SK-N-SH (cell line): ENCODE results near the gene SHCBP1L. TPM values are rescaled to one million over a fixed set of nuclear protein-coding genes. Genes with fewer than 3 reads are reported as not detected.

Experiments
- CTCF ChIA-PET: fragments of 300-600, 350-600 bp; formaldehyde crosslinking; extraction: SDS; loops from one replicate; lab custom pipeline; 2021; lab: Yijun Ruan, JAX
- POLR2A ChIA-PET: fragments of 350-600 bp; sonication (Branson Sonifier 250); formaldehyde crosslinking; extraction: SDS; loops from one replicate; lab custom pipeline; 2020; ENCODE audit warnings: antibody characterized with exemption, inconsistent platforms; lab: Yijun Ruan, JAX
- DNase-seq: peaks from one replicate; pipeline ENCODE4 v3.0.0; 2012
- H2AFZ ChIP-seq: fragments of 200-600 bp; sonication (generic); 2 replicates; pipeline ENCODE4 v1.8.1; 2016; ENCODE audit warnings: antibody characterized with exemption, mild to moderate bottlenecking, low read depth
- H3F3A ChIP-seq: fragments of 200-600 bp; sonication (generic); replicated peaks from 2 replicates; pipeline ENCODE3; 2016; ENCODE audit warnings: antibody characterized with exemption, mild to moderate bottlenecking; ENCODE audit not compliant: insufficient read depth
- H3K27ac ChIP-seq, 2 experiments: fragments of 200-500 bp in 1 of 2; fragments of 200-600 bp in 1 of 2; sonication (Bioruptor generic) in 1 of 2; sonication (generic), shearing (Covaris generic) in 1 of 2; 2 replicates each; pipeline versions ENCODE4 v1.5.1 to v1.6.1; 2014 to 2016; ENCODE audit warnings: low read depth in 2 of 2, inconsistent platforms in 1 of 2, low read length in 1 of 2, mild to moderate bottlenecking in 1 of 2, mixed read lengths in 1 of 2
- H3K27me3 ChIP-seq: fragments of 200-600 bp; sonication (generic), shearing (Covaris generic); 2 replicates; pipeline ENCODE4 v1.6.1; 2016; ENCODE audit warnings: mixed run types; ENCODE audit not compliant: insufficient read depth
- H3K36me3 ChIP-seq, 2 experiments: fragments of 200-500 bp in 1 of 2; fragments of 200-600 bp in 1 of 2; sonication (Bioruptor generic) in 1 of 2; sonication (generic) in 1 of 2; replicated peaks in 1 of 2; 2 replicates each; pipeline versions ENCODE3 to v1.5.1; 2014 to 2016; ENCODE audit warnings: low read length in 1 of 2, mild to moderate bottlenecking in 1 of 2; ENCODE audit not compliant: insufficient read depth in 2 of 2, control insufficient read depth in 1 of 2
- H3K4me1 ChIP-seq, 2 experiments: fragments of 200-500 bp in 1 of 2; fragments of 200-600 bp in 1 of 2; sonication (Bioruptor generic) in 1 of 2; sonication (generic), shearing (Covaris generic) in 1 of 2; 2 replicates each; pipeline versions ENCODE4 v1.5.1 to v1.6.1; 2014 to 2016; ENCODE audit warnings: low read depth in 1 of 2, low read length in 1 of 2, mixed run types in 1 of 2; ENCODE audit not compliant: insufficient read depth in 2 of 2, control insufficient read depth in 1 of 2
- H3K4me2 ChIP-seq: fragments of 200-600 bp; sonication (generic), shearing (Covaris generic); 2 replicates; pipeline ENCODE4 v1.6.1; 2017; ENCODE audit warnings: mixed run types
- H3K4me3 ChIP-seq, 2 experiments: fragments of 200-500 bp in 1 of 2; fragments of 200-600 bp in 1 of 2; sonication (Bioruptor generic) in 1 of 2; sonication (generic), shearing (Covaris generic) in 1 of 2; 2 replicates each; pipeline versions ENCODE4 v1.5.1 to v1.8.1; 2014 to 2016; ENCODE audit warnings: low read depth in 2 of 2, inconsistent platforms in 1 of 2, low read length in 1 of 2, mild to moderate bottlenecking in 1 of 2, mixed read lengths in 1 of 2, moderate library complexity in 1 of 2
- H3K79me2 ChIP-seq: fragments of 200-600 bp; sonication (generic); 2 replicates; pipeline ENCODE4 v1.8.1; 2017; ENCODE audit warnings: mild to moderate bottlenecking; ENCODE audit not compliant: insufficient read depth
- H3K9ac ChIP-seq: fragments of 200-600 bp; sonication (generic); 2 replicates; pipeline ENCODE4 v1.6.1; 2017; ENCODE audit warnings: mixed run types
- H3K9me2 ChIP-seq: fragments of 200-600 bp; sonication (generic); 2 replicates; pipeline ENCODE4 v1.6.1; 2017; ENCODE audit warnings: mixed run types
- H3K9me3 ChIP-seq: fragments of 200-600 bp; sonication (generic); 2 replicates; pipeline ENCODE4 v1.6.1; 2017; ENCODE audit warnings: mixed run types, mild to moderate bottlenecking, moderate library complexity
- H4K20me1 ChIP-seq: fragments of 200-600 bp; sonication (generic); 2 replicates; pipeline ENCODE4 v1.6.1; 2017; ENCODE audit warnings: mild to moderate bottlenecking, mixed run types; ENCODE audit not compliant: insufficient read depth
- CTCF ChIP-seq: fragments of 200-600 bp; sonication (generic); IDR thresholded peaks from 2 replicates; pipeline ENCODE4 v1.6.1; 2017; ENCODE audit warnings: antibody characterized with exemption, mild to moderate bottlenecking, moderate library complexity
- EZH2phosphoT487 ChIP-seq: fragments of 200-600 bp; sonication (generic); IDR thresholded peaks from 2 replicates; pipeline ENCODE4 v1.6.1; 2017; ENCODE audit warnings: low read depth, mixed run types, mild to moderate bottlenecking, antibody characterized with exemption, moderate library complexity, borderline replicate concordance
- FOSL2 ChIP-seq: IDR thresholded peaks from 2 replicates; pipeline ENCODE4 v1.4.0; 2012; ENCODE audit warnings: low read depth, mild to moderate bottlenecking, moderate library complexity, borderline replicate concordance
- FOXJ3 ChIP-seq: sonication (generic); formaldehyde crosslinking; IDR thresholded peaks from 2 replicates; pipeline ENCODE4 v1.5.1; 2020; ENCODE audit warnings: mild to moderate bottlenecking, missing genetic modification reagents
- FOXM1 ChIP-seq: IDR thresholded peaks from 2 replicates; pipeline ENCODE4 v1.4.0; 2012; ENCODE audit warnings: low read depth, mild to moderate bottlenecking
- JUND ChIP-seq: IDR thresholded peaks from 2 replicates; pipeline ENCODE4 v1.4.0; 2012
- MAX ChIP-seq: IDR thresholded peaks from 2 replicates; pipeline ENCODE4 v1.4.0; 2012; ENCODE audit warnings: low read depth
- MXI1 ChIP-seq: IDR thresholded peaks from 2 replicates; pipeline ENCODE4 v1.6.1; 2012; ENCODE audit warnings: mild to moderate bottlenecking, low read depth, low read length, improper control_type of control experiment
- NFIC ChIP-seq: IDR thresholded peaks from 2 replicates; pipeline ENCODE4 v1.4.0; 2012; ENCODE audit warnings: borderline replicate concordance
- RCOR1 ChIP-seq: fragments of 150-350 bp; IDR thresholded peaks from 2 replicates; pipeline ENCODE4 v1.6.1; 2017; ENCODE audit warnings: antibody characterized with exemption, low read length
- RFX5 ChIP-seq: IDR thresholded peaks from 2 replicates; pipeline ENCODE4 v1.6.1; 2012; ENCODE audit warnings: mild to moderate bottlenecking, improper control_type of control experiment, low read length
- SMC3 ChIP-seq: IDR thresholded peaks from 2 replicates; pipeline ENCODE4 v1.6.1; 2012; ENCODE audit warnings: low read depth, low read length, improper control_type of control experiment
- TAF1 ChIP-seq: IDR thresholded peaks from 2 replicates; pipeline ENCODE4 v1.6.1; 2012; ENCODE audit warnings: low read depth, mild to moderate bottlenecking, low read length, moderate library complexity, borderline replicate concordance
- TCF12 ChIP-seq: IDR thresholded peaks from 2 replicates; pipeline ENCODE4 v1.4.0; 2012
- USF2 ChIP-seq: fragments of 150-350 bp; IDR thresholded peaks from 2 replicates; pipeline ENCODE4 v1.6.1; 2017; ENCODE audit warnings: antibody characterized with exemption, low read length, low read depth, borderline replicate concordance
- YY1 ChIP-seq: IDR thresholded peaks from 2 replicates; pipeline ENCODE4 v1.4.0; 2012; ENCODE audit warnings: low read depth, mild to moderate bottlenecking
- WGBS: methylation state at CpG from one replicate; pipeline ENCODE4 v1.1.6; 2017; ENCODE audit warnings: low lambda C conversion rate; 5-methylcytosine and 5-hydroxymethylcytosine counted together
- polyA plus RNA-seq, 3 experiments: library from polyadenylated mRNA; depleted of rRNA; stranded (reverse); fragments of >200 nt; gene quantifications; 2 replicates each; pipeline ENCODE4 v1.2.3, GENCODE V29; 2012
- TF ChIP-seq, protein P1 (sequence below): IDR thresholded peaks from 2 replicates; pipeline ENCODE4 v1.4.0; 2012; ENCODE audit warnings: low read depth, borderline replicate concordance

Gene SHCBP1L
- polyA plus RNA-seq, 1 of the 3 experiments (the other 2 are of a cell fraction): not detected

DNA sequence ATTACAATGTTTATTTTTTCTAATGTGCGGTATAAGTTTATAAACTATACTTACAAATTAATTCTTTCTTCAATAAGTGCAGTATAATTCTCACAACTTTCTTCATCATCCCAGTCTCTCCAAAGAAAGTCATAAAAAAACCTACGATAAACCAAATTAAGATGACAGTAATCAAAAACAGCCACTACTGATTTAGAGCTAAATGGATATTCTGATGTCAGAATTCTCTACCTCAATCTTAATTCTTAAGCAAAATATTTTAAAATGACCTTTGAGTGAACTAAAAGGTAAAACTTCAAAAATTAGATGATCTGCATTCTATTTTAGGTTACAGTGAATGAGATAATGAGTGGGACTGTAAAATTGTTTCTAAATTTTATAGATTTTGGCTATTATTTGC is 13.6 kb downstream of the SHCBP1L start:
- no peaks in the 10 kb centered on the region for H3K79me2 ChIP-seq
- H3K4me2 ChIP-seq: no peak overlapping the region
- no peak overlapping the region for H3K9ac ChIP-seq
- H3F3A ChIP-seq: no peaks in the 10 kb centered on the region
- TF ChIP-seq JUND (no peak), EZH2phosphoT487 (no peak), MXI1 (no peak), RFX5 (no peak), TCF12 (no peak), FOXJ3 (CRISPR knock-in tag) (no peak), RCOR1 (no peak), NFIC (no peak)
- no peaks in the 10 kb centered on the region for H3K9me3 ChIP-seq
- 45% methylated on average over 2 of the region's 2 CpGs for WGBS
- H3K4me1 ChIP-seq: no peaks in the 10 kb centered on the region
- ChIA-PET POLR2A (no interaction called here), CTCF (interaction anchor here (0.7 to 1.0 kb wide), 3 partner anchors 10 to 168 kb away, joined by 3 read pairs; no protein-coding TSS in a partner anchor)
- H3K9me2 ChIP-seq: no peaks in the 10 kb centered on the region
- H3K36me3 ChIP-seq: no peaks in the 10 kb centered on the region
- DNase-seq: no peak
- no peaks in the 10 kb centered on the region; the same call in 1 of the 2 replicates for H3K27me3 ChIP-seq
- no peaks in the 10 kb centered on the region for H4K20me1 ChIP-seq
- H2AFZ ChIP-seq: no peak overlapping the region
- H3K4me3 ChIP-seq: no peak overlapping the region
- no peak overlapping the region for H3K27ac ChIP-seq

DNA sequence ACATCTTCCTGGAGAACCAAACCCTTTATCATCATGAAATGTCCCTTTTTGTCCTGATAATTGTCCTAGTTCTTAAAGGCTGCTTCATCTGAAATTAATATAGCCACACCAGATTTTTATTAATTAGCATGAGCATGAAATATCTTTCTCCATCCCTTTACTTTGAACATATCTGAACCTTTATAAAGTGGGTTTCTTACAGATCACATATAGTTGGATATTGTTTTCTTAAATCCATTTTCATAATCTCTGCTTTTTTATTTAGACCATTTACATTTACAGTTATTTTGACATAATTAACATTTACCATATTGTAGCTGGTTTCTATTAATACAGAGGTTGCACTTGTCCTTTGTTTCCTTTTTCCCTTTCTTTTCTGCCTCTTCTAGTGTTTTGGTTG is 17.2 kb downstream of the SHCBP1L start:
- Histone ChIP-seq H3K9ac (no peak overlapping the region), H3K9me3 (no peaks in the 10 kb centered on the region), H3K79me2 (no peaks in the 10 kb centered on the region), H3K4me3 (no peak overlapping the region), H3K9me2 (no peaks in the 10 kb centered on the region), H3F3A (no peaks in the 10 kb centered on the region), H4K20me1 (no peaks in the 10 kb centered on the region), H2AFZ (no peak overlapping the region), H3K27me3 (no peaks in the 10 kb centered on the region; the same call in 1 of the 2 replicates), H3K36me3 (no peaks in the 10 kb centered on the region), H3K4me2 (no peak overlapping the region), H3K4me1 (no peaks in the 10 kb centered on the region), H3K27ac (no peak overlapping the region)
- no peak for TF ChIP-seq JUND
- TF ChIP-seq YY1: no peak
- TF ChIP-seq MAX: no peak
- no peak for TF ChIP-seq SMC3
- TF ChIP-seq FOXM1: no peak
- TF ChIP-seq TAF1: no peak
- no peak for TF ChIP-seq USF2
- TF ChIP-seq NFIC: no peak
- no peak for TF ChIP-seq FOXJ3 (CRISPR knock-in tag)
- no peak for TF ChIP-seq FOSL2
- no peak for TF ChIP-seq CTCF
- TF ChIP-seq, protein P1, sequence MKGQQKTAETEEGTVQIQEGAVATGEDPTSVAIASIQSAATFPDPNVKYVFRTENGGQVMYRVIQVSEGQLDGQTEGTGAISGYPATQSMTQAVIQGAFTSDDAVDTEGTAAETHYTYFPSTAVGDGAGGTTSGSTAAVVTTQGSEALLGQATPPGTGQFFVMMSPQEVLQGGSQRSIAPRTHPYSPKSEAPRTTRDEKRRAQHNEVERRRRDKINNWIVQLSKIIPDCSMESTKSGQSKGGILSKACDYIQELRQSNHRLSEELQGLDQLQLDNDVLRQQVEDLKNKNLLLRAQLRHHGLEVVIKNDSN: no peak
- no peak for DNase-seq
- CTCF ChIA-PET: no interaction called here
- POLR2A ChIA-PET: interaction anchor here (0.6 kb wide), 1 partner anchor 330 kb away, joined by 3 read pairs; no protein-coding TSS in a partner anchor
